ENCODE results near the gene OSER1. TPM values are rescaled to one million over a fixed set of nuclear protein-coding genes. Genes with fewer than 3 reads are reported as not detected.
"Not testable (repeated sequence)": the region's sequence is repeated elsewhere in the genome, so short reads cannot be mapped to it uniquely, and the experiment has no call there.

The OSER1 gene
- polyA plus RNA-seq, 1 donor, result 54.8 TPM

DNA sequence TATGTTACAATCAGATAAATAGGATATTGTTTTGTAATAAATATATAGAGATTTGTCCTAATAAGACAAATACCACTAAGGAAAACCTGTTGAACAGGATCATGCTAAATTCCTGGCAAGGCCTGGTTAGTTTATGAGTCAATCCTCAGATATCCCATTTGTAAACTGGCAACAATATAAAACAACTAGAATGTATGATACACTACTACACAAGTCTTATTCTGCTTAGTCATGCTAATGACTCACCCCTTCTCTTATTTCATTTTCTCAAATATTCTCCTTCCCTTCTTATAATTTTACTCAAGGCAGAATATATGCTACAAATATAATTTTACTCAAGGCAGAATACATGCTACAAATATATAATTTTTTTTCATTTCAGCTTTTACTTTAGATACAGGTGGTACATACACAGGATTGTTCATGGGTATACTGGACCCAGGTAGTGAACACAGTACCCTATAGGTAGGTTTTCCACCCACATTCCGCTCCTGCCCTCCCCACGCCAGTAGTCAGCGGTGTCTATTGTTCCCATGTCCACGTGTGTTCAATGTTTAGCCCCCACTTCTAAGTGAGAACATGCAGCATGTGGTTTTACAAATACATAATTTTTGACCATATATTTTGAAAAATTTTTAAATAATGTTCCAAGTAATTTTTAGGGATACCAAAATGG is 6.3 kb downstream of the OSER1 start:
- DNase-seq, result no peak

DNA sequence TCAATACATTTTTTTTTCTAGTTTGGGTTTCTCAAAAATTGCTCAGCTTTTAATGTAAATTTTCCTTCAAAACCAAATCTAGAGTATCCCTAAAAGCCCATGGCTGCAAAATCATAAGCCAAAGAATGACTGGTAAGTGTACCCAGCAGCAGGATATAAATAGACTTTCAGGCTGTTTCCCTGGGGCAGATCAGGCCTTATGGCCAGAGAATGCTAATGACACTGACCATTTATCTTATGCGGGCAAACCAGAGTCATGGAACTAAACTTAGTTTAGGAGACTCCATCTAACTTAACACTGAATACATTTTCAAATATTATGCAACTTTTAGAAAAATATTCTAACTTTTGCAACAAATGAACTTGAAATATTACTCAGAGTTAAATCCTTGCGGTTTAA is 7.4 kb downstream of the OSER1 start:
- no peak for DNase-seq

DNA sequence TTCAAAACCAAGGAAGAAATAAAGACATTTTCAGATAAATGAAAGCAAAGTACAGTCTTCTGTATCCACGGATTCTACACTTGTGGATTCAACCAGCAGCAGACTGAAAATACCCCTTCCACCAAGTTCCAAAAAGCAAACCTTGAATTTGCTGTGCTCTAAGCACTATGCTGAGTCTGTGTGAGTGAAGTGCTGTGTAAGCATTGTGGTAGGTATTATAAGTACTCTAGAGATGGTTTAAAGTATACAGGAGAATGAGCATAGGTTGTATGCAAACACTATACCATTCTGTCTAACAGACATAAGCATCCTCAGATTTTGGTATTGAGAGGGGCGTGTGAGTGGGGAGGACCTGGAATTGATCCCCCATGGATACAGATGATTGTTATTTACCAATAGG is 9.6 kb downstream of the OSER1 start:
- no peak for DNase-seq

DNA sequence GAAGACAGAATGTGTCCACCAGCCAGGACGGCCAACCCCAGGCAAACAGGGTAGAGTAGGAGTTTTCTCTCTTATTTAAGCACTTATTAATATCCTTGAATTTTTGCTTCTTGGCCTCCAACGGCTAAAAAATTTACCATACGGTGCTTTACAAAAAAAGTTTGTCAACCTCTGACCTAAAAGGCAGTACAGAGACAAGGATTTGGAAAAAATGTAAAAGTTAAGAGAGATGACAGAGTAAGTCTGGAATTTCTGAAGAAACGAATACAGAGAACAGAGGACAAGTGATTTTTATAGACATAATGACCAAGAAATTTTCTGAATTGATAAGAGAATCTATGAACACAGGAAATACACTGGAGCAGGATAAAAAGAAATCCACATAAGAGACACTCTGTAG is 10.2 kb downstream of the OSER1 start:
- DNase-seq, result no peak

DNA sequence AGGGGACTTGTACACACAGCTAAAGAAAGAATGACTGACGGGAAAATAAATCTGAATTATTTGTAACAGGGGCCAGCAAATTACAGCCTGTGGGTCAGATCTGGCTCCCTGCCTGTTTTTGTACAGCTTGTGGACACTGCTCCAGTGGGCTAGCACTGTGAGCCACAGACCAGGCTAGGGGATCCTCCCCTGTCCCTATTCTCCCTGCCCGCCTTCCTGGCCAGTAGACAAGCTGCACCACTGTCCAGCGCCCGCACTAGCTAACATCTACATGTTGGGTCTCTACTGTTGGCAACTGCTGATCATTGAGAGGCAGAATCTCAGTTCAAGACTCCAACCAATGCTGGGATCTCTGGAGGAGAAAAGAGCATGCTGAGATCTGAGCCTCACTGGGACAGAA is 10.7 kb downstream of the OSER1 start:
- no peak for DNase-seq

DNA sequence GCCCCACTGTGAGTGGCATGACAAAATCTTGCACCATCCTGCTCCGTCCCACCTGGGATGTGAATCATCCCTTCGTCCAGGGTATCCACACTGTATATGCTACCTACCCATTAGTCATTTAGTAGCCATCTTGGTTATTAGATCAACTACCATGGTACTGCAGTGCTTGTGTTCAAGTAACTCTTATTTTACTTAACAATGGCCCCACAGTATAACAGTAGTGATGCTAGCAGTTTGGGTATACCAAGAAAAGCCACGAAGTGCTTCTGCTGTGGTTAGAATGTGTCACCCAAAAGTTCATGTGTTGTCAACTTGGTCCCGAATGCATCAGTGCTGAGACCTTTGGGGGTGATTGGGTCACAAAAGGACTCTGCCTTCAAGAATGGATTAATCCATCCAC is 11.7 kb downstream of the OSER1 start:
- DNase-seq, result no peak

GRCh38 chr20:44196271-44196670 is 14.3 kb downstream of the OSER1 start:
- DNase-seq, result no peak

GRCh38 chr20:44195605-44196004 is 15.0 kb downstream of the OSER1 start:
- no peak for DNase-seq

GRCh38 chr20:44193801-44194200 is 16.8 kb downstream of the OSER1 start:
- no peak for DNase-seq

DNA sequence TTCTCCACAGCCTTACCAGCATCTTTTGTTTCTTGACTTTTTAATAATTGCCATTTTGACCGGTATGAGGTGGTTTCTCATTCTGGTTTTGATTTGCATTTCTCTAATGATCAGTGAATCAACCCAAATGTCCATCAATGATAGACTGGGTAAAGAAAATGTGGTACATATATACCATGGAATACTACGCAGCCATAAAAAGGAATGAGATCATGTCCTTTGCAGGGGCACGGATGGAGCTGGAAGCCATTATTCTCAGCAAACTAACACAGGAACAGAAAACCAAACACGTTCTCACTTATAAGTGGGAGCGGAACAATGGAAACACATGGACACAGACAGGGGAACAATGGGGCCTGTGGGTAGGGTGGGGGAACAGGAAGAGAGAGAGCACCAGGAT is 18.9 kb downstream of the OSER1 start:
- DNase-seq, result not testable (repeated sequence)

DNA sequence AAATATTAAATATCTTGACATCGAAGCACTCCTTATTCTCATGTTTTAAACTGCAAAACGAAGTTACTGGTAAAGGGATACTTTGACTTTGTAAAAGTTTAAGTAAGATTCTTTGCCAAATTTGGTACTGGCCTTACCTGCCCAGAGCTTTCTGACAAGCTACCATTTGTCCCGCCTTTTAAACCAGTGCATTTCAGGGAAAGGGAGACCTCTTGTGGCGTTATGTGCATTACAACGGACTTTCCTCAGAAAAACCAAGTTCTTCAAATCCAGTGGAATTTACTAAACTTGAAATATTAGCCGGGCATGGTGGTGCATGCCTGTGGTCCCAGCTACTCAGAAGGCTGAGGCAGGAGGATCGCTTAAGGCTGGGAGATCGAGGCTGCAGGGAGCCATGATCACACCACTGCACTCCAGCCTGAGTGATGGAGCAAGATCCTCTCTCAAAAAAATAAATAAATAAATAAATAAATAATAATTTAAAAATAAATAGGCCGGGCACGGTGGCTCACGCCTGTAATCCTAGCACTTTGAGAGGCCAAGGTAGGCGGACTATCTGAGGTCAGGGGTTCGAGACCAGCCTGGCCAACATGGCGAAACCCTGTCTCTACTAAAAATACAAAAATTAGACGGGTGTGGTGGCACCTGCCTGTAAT is 20.2 kb downstream of the OSER1 start:
- peak; percentile 87 for DNase-seq

DNA sequence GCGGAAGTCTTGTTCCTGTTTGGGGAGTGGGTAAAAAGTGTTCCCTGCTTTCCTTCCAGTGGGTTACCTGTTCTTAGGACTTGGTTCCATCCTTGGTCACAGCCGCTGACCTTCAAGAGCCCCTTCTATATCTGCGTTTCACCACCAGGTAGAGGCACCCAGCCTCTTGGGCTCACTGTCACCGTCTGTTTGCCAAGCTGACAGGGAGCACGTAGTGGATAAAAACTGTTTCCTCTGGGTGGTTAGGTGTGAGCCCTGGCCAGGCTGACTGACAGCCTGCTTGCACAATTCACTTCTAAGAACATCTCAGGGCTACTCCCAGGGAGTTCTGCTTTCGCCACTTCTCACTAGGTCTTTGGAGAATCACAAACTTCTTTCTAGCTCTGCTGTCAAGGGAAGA is 21.8 kb downstream of the OSER1 start:
- no peak for DNase-seq

- peak; percentile 24 for DNase-seq
These were observed 22.5 kb downstream of the OSER1 start for GRCh38 chr20:44187772-44188709.

DNA sequence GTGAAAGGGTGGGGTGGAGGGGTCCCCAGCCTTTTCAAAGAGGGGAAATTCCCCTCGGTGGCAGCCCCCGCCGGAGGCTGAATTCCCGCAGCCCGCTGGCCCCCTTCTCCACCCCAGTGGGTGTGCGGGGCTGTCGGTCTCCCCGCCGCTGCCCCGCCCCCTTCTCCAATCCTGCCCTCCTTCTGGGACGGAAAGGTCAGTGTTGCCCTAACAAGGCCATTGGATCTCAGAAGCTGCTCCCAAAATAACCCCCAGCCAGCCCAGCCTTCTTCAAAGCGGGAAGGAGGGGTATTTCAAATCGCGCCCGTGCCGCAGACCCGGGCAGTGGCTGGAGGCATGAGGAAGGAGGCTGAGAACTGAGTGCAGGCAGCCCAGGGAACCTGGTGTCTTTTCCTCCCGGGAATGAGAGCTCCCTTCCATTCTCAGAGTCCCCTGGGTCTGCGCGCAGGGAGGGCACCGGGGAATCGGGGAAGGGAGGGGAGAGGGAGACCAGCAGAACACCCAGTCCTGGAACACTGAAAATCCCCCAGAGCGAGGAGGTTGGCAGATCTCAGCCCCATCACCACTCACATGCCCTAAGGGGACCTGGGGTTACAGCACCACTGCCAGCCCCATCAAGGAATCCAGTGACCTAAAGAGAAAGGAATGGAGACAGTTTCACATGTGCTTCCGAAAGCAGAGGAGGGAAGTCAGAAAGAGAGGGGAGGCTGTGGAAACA is 23.4 kb downstream of the OSER1 start, which contains the start of gene JPH2:
JPH2 (minus strand) TSS at position 135 of the 718 bp plus-strand sequence. CDS start 483 bp downstream, outside the sequence.
- no peak for DNase-seq

DNA sequence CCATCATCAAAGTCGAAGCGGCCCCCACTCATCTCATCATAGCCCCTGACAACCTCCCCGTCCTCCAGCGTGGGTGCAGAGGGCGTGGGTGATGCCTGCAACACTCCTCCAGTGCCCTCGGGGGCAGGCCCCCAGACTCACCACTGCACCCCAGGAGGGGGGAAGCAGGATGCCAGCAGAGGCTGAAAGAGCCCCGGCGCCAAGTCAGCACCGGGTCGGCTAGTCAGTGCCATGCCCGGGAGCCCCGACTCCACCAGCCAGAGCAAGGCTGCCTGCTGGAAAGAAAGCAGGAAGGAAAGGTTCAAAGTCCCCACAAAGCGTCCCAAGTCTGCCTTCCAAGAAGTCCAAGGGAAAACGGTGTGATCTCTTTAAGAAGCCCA is 23.9 kb downstream of the OSER1 start:
- DNase-seq, result no peak

- no peak for DNase-seq
These were observed 24.4 kb downstream of the OSER1 start for GRCh38 chr20:44186201-44186600.

DNA sequence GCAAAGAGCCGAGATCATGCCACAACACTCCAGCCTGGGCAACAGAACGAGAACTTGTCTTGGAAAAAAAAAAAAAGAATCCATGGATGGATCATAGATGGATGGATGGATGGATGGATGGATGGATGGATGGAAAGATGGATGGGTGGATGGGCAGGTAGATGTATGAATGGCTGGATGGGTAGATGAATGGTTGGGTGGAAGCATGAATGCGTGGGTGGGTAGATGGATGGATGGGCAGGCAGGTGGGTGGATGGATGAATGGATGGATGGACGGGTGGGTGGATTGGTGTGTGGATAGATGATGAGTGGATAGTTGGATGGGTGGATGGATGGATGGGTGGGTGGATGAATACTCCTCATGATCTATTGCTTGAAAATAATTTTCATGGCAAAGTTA is 25.0 kb downstream of the OSER1 start:
- DNase-seq, result no peak

DNA sequence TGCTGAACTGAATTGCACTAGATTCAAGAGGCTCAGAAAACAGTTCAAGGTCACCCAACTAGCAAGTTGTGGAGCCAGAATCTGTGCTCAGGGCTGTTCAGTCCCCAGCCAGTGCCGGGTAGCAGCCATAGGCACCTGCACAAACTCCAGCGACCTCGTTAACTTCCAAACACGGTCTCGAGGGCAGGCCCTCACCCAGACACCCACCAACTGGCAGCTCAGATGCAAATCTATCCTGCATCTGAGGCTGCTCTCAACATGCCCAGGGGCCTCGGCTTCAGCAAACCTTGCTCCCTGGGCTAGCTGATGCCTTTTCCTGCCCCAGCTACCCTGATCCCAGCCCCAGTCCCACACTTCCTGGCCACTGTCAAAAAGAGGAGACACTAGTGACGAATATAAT is 27.3 kb downstream of the OSER1 start:
- no peak for DNase-seq

- DNase-seq, result no peak
These were observed 27.7 kb downstream of the OSER1 start for GRCh38 chr20:44182863-44183262.

GRCh38 chr20:44182135-44182765 is 28.3 kb downstream of the OSER1 start:
- DNase-seq, result no peak

- no peak for DNase-seq
These were observed 29.0 kb downstream of the OSER1 start for GRCh38 chr20:44181611-44182010.

- peak; percentile 13 for DNase-seq
These were observed 29.8 kb downstream of the OSER1 start for GRCh38 chr20:44180814-44181213.

All from left kidney (tissue), 2 donors.